ENCODE measurements around the gene GPR148.
"Not testable (repeated sequence)": the region's sequence is repeated elsewhere in the genome, so short reads cannot be mapped to it uniquely, and the experiment has no call there.

Gene GPR148, protein sequence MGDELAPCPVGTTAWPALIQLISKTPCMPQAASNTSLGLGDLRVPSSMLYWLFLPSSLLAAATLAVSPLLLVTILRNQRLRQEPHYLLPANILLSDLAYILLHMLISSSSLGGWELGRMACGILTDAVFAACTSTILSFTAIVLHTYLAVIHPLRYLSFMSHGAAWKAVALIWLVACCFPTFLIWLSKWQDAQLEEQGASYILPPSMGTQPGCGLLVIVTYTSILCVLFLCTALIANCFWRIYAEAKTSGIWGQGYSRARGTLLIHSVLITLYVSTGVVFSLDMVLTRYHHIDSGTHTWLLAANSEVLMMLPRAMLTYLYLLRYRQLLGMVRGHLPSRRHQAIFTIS

GRCh38 chr2:130728549-130729316 is at the start of gene GPR148:
TSS of gene GPR148 (plus strand) at chr2:130729070. CDS start at chr2:130729152, 82 bp downstream.
- DNase-seq: no peak

GRCh38 chr2:130692041-130692770 is 36.7 kb upstream of the GPR148 start:
- not testable (repeated sequence) for DNase-seq

DNA sequence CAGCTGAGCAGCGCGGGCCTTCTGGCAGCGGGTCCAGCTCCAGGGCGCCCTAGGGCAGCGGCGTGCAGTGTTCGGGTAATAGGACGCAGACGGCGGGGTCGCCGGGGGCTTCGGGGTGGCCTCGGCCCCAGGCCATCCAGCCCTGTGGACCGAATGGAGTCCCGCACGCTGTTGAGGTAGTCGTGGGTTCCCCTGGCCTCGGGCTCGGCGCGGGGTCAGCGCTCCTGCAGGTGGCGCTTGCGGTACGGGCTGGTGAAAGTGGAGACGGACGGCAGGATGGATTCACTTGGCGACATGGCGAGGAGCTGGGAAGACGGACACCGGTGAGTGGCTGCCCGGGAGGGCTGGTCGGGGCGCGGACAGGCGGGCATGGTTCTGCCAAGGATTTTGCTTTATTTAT is 35.4 kb upstream of the GPR148 start:
- not testable (repeated sequence) for DNase-seq

GRCh38 chr2:130703250-130703649 is 25.6 kb upstream of the GPR148 start:
- not testable (repeated sequence) for DNase-seq

DNA sequence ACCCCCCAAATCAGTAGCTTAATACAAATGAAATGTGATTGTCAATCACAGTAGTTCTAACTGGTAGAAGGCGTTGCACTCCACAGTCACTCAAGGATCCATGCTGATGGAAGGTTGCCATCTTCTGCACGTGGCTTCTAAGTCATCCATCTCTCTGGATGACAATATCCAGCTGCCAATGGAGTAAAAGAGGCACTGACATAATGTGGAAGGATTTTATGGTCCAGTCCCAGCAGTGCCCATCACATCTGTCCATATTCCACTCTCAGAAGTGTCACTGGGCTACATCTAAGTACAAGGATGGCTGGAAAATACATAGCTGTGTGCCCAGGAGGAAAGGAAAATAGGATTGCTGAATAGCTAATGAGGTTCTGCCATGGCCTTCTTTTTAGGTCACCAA is 14.1 kb upstream of the GPR148 start:
- not testable (repeated sequence) for DNase-seq

DNA sequence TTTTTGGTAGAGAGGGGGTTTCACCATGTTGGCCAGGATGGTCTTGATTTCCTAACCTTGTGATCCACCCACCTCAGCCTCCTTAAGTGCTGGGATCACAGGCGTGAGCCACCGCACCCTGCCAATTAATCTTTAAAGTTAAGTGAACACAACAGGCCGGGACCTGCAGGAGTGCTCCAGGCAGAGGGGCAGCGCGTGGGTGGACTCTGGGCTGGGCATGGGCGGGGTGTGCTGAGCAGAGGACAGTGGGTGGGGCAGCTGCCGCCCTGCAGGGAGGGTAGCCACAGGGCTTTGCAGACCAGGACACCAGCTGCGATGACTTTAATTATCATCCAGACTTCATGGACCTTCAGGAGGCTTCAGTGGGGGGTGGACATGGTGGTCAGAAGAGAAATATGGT is 8.8 kb upstream of the GPR148 start:
- DNase-seq: no peak

DNA sequence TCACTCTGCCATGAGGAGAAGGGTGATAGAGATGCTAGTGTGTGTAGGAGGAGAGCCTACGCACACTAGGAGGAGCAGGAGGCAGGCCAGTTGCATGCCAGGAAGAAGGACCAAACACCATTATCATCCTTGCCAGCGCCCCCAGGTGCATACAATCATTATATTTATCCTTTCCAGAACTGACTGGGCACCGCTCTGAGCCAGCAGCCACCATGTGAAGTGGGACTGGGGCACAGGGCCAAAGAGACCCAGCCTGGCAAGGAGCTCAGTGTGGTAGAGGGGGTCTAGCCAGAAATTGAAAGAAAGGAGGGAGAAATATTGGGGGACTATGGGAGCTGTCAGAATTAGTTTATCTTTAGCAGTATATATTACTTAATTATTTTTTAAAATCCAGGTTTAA is 8.3 kb upstream of the GPR148 start:
- DNase-seq: no peak

GRCh38 chr2:130724455-130724854 is 4.4 kb upstream of the GPR148 start:
- DNase-seq: no peak

DNA sequence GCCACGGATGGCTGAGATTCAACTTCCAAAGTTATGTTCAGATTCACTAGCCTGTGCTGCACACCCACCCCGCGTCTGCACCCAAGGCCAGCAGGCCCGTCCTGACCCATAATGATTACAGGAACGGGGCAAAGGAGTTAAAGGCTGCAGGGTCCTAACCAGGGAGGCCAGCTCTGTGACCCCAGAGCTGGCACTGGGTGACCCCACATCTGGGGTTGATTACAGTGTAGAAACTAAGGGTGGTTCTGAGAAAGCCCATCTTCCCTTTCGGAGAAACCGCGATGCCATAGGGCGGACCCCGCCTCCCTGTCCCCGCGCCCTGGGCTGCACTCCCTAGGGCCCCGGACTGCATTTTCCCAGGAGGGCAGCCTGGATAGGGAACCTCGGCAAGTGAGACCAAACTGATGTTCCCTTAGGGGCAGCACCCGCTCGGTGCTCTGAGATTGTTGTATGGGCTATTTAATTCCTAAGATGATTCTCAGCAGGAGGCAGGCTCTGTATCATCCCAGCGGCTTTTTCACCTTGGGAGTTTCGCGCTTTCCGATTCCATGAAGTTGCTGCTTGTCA is 2.2 kb upstream of the GPR148 start:
- DNase-seq: peak; percentile 57

DNA sequence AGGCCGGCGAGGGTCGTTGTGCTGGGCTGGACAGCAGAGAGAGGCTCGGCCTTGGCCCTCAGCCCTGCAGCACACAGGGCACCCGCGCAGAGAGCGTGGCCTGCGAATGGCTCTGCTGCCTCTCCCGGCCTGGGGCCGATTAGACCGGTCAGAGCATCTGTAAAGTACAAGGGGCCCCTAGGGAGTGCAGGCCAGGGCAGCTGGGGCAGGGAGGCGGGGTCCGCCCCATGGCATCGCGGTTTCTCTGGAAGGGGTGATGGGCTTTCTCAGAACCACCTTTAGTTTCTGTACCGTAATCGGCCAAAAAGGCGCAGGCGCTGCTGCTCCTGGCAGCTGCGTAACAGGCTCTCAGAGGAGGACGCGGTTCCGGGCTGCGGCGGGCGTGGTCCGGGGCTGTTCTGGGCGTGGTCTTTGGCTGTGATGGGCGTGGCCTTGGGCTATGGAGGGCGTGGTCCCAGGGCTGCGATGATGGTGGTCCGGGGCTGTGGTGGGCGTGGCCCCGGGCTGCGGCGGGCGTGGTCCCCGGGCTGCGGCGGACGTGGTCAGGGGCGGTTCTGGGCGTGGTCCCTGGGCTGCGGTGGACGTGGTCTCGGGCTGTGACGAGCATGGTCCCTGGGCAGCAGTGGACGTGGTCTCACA is 1.5 kb upstream of the GPR148 start:
- DNase-seq: peak; percentile 96

DNA sequence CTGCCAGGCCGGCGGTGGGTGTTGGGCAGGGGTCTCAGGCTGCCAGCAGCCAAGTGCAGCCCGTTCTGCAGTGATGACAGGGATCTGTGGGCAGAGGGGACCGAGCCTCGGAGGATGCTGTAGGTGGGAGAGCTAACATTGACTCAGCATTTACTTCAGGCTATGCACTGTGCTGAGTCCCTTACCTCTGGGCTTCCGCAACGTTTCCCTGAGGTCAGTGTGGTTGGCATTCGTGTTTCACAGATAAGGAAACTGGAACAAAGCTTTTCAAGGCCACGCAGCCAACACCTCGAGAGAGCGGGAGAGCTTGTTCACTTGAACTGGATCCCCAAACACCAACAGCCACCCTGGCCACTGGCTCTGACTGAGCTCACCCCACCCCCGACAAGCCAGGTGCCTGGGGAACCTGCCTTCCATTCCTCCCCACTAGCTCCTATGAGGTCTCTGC is 839 bp upstream of the GPR148 start:
- no peak for DNase-seq

DNA sequence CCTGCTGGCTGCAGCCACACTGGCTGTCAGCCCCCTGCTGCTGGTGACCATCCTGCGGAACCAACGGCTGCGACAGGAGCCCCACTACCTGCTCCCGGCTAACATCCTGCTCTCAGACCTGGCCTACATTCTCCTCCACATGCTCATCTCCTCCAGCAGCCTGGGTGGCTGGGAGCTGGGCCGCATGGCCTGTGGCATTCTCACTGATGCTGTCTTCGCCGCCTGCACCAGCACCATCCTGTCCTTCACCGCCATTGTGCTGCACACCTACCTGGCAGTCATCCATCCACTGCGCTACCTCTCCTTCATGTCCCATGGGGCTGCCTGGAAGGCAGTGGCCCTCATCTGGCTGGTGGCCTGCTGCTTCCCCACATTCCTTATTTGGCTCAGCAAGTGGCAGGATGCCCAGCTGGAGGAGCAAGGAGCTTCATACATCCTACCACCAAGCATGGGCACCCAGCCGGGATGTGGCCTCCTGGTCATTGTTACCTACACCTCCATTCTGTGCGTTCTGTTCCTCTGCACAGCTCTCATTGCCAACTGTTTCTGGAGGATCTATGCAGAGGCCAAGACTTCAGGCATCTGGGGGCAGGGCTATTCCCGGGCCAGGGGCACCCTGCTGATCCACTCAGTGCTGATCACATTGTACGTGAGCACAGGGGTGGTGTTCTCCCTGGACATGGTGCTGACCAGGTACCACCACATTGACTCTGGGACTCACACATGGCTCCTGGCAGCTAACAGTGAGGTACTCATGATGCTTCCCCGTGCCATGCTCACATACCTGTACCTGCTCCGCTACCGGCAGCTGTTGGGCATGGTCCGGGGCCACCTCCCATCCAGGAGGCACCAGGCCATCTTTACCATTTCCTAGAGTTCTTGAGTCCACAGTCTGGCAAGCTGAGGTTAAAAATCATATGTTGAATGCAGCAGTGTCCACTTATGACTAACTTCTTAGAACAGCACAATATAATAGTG is 741 bp downstream of the GPR148 start:
- no peak for DNase-seq

- not testable (repeated sequence) for DNase-seq
Observed at GRCh38 chr2:130732257-130732656, 3.4 kb downstream of the GPR148 start.

- DNase-seq: no peak
Observed at GRCh38 chr2:130735200-130735599, 6.3 kb downstream of the GPR148 start.

DNA sequence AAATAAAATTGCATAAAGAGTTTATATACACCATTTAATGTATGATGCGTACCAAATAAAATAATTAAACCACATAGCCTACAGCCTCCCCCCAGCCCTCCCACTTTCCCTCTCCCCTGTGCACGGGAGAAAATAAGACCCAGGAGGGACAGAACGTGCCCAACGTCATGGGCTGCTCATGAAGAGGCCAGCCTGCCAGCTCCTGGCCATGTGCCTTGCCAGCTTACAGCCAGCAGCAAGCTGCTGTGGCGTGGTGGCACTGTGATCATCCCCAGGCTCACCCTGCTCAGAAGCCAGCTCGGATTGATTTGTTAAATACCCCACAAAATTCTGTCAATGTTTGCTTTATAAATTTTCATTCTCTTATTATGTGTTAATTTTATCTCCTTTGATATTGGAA is 7.6 kb downstream of the GPR148 start:
- DNase-seq: no peak

DNA sequence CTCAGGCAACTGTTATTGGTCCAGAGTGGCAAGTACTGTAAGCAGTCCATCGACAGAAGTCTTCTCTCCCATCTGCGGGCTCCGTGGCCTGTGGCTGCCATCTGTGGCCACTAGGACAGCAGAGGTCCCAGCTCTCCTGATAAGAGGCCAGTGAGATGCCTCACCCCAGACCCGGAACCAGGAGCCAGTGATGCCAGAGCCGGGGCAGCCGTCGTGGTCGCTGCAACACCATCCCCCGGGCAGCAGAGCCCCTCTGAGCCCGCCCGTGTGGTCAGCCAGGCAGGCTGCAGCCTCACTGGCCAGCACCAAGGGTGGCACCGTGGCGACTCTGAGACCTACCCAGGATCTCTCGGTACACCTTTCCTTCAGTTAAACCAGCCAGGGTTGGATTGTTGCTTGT is 8.7 kb downstream of the GPR148 start:
- no peak for DNase-seq

DNA sequence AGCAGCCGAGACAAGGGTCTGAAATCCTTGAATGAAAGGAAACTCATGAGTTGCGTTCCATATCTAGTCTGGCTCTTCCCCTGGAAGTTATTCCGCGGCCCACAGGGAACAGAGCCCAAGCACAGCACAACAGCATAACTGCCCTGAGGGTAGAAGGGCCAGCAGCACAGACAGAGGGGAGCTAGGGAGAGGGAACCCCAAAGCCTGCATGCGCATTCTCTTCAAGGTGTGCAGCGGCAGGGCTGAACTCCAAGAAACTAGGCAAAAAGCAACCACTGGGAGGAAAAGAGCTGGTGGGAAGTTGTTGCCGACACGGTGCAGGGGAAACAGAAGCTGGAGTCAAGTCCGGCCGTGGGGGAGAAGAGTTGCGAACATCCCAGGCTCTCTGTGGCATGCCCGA is 11.8 kb downstream of the GPR148 start:
- no peak for DNase-seq

- DNase-seq: no peak
Observed at GRCh38 chr2:130743278-130743677, 14.4 kb downstream of the GPR148 start.

DNA sequence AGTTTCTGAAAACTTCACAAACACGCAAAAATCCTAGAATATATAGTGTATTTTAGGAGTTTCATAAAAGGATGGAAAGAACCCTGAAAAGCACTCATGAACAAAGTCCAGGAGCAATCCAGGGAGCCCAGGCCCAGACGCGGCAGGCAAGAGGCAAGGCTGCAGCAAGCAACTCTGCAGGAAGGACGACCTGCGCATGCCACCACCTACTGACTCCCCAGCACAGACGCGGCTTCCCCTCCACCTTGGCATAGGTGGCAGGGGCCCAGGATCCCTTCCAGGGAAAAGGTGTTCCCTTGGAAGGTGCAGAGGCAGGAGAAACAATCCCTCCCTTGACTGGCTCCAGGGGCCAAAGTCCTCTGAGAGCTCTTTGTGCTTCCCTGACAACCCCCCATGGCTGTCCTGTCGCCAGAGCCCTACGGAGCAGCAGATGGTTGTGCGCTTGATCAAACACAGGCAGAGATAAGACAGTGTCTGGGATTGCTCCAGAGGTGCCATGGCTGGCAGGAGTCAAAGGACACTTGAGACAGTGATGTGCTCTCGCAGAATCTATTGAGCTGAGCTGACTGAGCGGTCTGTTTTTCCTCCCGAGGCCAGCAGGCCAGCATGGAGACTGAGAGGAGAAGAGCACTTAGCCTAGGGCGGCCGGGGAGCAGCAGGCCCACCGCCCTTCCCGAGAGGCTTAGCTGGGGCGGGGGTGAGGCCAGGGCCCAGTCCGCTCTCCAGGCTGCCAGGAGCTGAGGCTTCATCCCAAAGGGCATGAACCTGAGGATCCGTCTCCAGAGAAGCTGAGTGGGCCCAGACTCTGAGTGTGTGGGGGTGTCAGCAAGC is 15.6 kb downstream of the GPR148 start:
- DNase-seq: no peak

DNA sequence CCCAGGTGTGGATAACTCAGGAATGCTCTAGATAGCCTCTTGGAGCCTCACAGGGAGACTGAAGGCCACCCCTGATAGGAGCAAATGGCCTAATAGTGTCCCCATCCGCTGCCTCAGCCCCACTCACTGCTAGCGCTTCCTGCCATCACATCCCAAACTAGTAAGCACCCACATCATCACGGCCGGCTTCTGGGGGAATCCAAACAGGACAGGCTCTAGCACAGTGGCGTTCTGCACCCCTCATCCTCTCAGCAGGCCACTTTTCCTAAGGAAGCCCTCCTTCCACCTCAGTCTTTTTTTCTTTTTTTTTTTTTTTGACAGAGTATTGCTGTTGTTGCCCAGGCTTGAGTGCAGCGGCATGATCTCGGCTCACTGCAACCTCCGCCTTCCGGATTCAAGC is 20.2 kb downstream of the GPR148 start:
- no peak for DNase-seq

Data from activated CD8-positive, alpha-beta memory T cell treated with anti-CD3 and anti-CD28 coated beads for 24 hours (primary cell).